NCI-H748 treated with DMSO at 0.1 percent for 48 hours (cell line): ENCODE measurements around the gene RBBP5.

Experiments
- DNase-seq: peaks from one replicate; lab custom pipeline; 2025; lab: John Stamatoyannopoulos, UW

Gene RBBP5

DNA sequence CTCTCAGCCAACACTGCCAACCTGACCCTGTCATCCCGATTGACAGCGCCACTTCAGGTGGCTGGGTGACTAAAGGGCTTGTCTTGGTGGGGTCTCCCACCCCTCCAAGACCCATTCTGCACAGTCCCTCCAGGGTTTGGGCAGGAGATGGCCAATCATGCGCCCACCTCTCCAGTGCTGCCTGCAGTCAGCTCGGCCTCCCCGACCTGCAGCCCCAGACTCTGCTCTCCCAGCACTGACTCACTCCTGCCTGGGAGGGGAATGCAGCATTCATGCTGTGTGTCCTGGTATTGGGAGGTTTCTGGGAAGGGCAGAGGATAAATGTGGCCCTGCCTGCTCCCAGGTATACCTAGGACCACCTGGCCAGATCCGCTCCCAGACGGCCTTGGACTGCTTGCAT, 47.3 kb downstream of the RBBP5 start:
- DNase-seq: no peak

DNA sequence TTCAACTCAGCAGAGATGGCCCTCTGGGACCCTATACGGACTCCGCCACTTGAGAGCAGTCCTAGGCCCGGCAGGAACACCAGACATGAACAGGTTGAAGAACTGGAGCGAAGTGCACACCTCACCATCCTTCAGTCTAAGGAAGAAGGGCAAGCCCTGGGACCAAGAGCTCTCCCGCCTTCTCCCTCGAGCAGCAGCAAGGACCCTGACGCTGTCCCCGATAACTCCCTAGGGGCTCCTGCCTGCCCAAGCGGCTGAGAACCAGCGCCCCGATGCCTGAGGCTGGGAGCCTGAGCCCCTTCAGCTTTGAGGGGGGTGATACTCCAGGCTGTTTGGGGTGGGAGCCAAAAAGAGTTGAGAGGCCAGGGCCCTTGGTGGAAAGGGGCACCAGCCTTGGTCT, 47.7 kb downstream of the RBBP5 start:
- DNase-seq: no peak

DNA sequence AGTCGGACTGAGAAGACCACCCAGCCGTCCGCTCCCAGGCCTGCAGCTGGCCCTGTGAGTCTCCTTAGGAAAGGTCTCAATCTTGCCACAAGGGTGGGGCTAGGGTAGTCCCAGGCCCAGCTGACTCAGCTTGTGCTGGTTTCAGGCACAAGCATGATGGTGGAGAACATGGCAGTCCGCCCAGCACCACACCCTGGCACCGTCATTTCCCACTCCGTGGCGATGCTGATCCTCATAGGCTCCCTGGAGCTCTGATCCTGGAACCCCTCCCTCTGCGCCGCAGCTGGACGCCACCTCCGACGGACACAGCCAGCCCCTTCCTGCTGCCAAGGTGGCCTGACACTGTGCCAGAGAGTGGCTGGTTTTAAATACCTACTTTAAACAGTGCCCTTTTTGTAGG, 48.3 kb downstream of the RBBP5 start:
- no peak for DNase-seq

DNA sequence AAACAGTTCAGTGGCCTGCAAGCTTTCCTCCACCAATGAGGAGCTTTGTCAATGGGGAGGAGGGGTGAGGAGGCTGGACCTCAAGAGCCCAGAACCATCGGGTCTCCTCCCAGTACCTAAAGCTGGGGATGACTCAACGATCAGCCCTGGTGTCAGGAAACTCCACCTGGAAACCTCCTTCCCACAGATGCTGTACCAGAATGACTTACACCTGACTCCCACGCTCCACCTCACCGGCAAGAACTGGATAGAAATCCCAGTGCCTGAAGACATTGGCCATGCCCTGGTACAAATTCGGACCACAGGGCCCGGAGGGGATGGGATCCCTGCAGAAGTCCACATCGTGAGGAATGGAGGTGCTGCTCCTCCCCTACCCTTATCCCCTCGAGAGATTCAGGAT, 48.9 kb downstream of the RBBP5 start:
- no peak for DNase-seq

DNA sequence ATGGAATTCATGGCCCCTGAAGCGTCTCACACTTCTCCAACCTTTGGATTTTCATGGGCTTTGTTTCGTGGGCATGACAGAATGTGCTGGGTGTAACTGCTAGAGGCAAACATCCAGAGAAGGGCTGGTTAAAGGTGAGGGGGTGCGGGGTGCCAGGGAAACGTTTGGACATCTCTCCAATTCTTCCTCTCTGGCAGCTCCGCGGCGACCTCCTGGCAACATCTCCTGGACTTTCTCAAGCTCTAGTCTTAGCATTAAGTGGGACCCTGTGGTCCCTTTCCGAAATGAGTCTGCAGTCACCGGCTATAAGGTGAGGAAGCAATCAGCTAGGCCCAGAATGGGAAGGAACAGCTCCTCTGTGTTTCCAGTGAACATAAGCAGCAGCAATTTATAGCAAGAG, 49.5 kb downstream of the RBBP5 start:
- DNase-seq: no peak

DNA sequence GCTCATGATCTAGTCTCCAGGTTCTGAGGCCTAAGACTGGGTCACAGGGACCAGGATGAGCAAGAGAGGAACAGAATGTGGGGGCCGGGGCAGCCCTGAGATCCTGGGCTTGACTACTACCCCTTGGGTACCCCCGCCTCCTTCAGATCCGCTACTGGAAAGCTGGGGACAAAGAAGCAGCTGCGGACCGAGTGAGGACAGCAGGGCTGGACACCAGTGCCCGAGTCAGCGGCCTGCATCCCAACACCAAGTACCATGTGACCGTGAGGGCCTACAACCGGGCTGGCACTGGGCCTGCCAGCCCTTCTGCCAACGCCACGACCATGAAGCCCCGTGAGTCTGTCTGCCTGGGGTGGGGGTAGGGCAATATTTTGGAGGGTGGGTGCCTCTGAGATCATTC, 50.0 kb downstream of the RBBP5 start:
- DNase-seq: no peak

DNA sequence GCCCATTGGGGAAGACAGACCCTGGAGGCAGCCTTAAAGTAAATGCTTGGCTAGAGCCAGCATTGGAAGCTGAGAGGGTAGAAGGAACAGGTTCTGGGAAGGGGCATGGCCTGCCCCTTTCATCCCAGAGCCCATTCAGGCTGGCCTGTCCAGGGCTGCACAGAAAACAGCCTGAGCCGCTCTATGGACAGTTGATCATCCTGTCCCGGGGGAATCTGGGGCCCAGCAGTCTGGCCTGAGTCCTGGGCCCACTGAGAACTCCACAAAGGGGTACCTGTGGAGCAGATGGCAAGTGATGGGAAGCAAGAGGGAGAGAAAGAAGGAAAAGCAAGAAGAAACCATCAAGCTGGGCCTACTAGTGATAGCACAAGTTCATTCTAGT, 50.8 kb downstream of the RBBP5 start:
- DNase-seq: no peak

DNA sequence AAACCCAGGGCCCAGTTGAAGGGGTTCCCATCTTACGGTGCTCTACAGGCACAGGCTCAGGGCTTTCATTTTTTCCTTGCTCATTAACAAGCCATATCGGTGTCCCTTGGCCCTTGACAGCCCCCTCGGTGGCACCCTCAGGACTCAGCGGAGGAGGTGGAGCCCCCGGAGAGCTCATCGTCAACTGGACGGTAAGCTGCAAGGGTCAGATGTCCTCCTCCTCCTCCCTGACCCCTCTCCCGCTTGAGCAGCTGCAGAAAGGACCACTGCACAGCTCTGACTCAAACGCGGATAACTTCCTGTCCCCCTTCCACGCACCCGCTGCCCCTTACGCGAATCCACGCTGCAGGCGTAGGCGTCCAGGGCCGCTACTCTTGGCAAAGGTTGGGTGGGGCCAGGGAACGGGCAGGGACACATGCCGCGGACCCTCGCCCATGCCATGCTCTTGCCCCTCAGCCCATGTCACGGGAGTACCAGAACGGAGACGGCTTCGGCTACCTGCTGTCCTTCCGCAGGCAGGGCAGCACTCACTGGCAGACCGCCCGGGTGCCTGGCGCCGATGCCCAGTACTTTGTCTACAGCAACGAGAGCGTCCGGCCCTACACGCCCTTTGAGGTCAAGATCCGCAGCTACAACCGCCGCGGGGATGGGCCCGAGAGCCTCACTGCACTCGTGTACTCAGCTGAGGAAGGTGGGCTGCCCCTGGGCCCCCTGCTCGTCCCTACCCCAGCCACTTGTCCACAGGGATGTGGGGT, 52.2 kb downstream of the RBBP5 start:
- no peak for DNase-seq

DNA sequence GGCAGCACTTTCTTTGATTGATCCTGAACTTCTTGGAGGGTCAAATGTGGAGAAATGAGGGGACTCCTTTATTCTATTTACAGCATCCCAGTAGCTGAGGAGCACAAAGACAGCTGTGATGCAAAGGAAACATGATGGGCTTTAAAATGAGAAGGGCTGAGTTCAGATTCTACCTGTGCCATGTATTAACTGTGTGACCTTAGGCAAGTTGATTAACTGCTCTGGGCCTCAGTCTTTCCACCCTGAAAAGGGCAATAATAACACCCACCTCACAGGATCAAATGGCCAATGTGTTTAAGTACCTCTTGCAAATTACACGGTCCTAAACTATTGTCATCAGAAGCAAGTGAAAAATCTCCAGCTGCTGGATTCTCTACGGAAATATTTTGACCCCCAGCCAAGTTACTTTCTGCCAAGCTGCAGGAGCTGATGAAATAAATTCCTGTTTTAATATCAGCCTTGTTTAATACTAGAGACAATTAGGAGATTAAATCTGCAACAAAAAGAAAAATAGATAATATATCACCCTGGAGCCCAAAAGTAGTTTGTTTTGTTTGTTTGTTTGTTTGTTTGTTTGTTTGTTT, 53.2 kb downstream of the RBBP5 start:
- no peak for DNase-seq

DNA sequence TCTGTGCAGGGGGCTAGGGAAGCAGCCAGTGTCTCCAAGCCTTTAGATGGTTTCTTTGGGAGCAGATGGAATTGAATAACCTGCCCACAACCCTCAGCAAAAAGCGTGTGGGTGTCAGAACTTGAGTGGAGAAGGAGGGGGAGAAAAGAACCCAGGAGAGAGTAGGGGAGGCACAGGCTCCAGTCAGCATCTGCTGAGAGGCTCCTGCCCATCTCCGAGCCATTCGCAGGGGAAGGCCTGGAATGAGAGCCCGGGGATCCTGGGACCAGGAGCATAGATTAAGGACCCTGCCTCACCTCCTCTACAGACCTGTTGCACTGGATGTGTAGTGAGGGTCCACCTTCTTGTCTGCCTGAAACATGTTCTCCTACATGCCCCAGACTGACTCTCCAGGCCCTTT, 53.8 kb downstream of the RBBP5 start:
- no peak for DNase-seq

DNA sequence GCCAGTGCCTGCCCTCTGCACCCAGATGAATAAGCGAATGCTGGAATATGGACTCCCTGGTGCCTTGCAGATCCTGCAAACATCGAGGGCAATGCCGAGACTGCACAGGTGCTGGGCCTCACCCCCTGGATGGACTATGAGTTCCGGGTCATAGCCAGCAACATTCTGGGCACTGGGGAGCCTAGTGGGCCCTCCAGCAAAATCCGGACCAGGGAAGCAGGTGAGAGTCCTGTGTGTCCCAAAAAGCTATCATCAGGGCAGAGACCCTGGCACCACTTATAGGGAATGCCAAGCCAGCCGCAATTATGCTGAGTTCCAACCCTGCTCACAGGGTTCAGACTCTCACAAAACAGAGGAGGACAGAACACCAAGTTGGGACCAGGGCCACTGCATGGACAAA, 54.7 kb downstream of the RBBP5 start:
- no peak for DNase-seq

DNA sequence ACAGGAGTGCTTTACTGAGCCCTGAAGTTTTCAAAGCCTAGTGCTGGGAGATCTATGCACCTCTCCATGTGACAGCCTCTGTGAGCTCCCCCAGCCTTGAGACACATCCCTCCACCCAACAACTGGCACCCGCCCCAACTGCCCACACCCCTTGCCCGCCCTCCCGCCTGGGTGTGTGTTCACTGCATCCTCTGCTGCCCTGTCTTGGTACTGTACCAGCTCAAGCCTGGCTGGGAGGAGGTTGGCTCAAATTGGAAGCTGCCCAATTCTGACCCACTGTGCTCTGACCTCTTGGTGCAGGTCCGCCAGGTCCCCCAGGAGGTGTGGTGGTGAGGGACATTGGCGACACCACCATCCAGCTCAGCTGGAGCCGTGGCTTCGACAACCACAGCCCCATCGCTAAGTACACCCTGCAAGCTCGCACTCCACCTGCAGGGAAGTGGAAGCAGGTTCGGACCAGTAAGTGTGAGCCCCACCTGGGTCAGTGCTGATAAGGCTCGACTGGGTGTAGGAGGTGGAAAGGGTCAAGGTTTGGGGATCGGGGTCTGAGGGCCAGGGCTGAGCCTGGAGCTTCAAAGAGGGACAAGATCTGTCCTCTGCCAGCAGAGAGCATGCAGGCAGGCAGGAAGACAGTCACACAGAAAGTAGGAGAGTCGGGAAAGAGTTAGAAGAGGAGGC, 55.5 kb downstream of the RBBP5 start:
- no peak for DNase-seq

DNA sequence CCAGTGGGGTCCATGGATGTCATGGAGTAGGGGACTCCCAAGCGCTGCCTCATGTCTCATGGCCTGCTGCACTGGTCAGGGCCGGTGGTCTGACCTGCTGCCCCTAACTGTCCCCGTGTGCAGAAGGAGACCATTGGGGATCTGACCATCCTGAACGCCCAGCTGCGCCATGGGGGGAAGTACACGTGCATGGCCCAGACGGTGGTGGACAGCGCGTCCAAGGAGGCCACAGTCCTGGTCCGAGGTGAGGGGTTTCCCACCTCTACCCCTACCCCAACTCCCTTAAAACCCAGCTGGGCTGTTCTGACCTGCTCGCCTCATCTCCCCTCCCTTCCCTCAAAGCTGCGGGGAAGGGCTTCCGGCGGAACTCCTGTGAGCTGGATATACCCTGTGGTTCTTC, 56.1 kb downstream of the RBBP5 start:
- DNase-seq: no peak

DNA sequence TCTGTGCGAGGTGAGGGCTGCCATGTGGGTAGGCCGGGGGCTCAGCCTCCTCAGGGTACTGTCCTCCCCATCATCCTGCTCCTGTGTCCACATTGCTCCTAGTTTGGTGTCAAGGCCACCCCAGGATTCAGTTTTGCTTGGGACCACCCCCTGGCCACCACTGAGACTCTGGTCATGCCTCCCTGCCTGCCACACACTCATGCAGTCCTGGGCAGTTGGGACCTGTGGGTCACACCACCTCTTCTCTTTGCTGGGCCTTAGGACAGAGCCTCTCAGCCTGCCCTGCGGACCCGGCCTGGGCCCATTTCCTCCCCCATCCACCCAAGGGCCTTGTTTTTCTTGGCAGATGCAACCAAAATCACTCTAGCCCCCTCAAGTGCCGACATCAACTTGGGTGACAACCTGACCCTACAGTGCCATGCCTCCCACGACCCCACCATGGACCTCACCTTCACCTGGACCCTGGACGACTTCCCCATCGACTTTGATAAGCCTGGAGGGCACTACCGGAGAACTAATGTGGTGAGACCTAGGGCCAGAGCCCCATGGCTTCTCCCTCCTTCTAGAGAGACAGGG, 56.9 kb downstream of the RBBP5 start:
- DNase-seq: no peak

DNA sequence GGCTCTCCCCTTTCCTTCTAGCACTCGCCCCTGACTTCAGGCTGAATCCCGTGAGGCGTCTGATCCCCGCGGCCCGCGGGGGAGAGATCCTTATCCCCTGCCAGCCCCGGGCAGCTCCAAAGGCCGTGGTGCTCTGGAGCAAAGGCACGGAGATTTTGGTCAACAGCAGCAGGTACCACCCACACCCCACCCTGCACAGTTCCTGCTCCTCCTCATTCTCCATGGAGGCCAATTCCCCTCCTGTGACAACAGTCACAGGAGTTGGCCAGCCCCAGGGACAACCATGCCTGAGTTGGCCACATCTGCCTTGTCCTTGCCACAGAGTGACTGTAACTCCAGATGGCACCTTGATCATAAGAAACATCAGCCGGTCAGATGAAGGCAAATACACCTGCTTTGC, 57.5 kb downstream of the RBBP5 start:
- DNase-seq: no peak

DNA sequence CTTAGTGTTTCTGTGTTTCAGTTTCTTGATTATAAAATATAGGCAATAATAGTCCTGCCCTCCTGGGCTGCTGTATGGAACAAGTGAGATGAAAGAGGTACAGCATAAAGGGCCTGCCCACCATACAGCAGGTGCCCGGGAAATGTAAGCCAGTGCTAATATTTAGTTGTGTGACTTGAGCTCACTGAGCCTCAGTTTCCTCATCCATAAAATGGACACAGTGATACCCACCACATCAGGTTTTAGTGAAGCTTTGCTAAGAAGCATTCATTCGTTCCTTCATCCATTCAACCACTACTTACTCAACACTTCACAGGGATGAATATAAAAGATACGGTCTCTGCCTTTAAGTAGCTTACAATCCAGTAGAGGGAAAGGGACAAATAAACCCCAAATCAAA, 58.9 kb downstream of the RBBP5 start:
- DNase-seq: no peak

DNA sequence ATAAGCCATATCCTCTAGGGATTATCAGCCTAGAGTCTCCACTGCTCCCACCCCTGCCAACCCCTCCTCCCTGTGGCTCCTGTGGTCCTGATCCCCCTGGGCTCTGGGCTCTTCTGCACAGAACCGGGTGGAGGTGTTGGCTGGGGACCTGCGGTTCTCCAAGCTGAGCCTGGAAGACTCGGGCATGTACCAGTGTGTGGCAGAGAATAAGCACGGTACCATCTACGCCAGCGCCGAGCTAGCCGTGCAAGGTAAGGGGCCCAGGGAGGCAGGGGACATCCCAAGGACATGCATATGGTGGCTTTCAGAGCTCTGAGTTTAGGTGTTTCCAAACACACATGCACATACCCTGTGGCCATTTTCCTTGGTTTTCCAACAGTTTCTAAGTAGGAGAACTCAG, 59.5 kb downstream of the RBBP5 start:
- DNase-seq: no peak

DNA sequence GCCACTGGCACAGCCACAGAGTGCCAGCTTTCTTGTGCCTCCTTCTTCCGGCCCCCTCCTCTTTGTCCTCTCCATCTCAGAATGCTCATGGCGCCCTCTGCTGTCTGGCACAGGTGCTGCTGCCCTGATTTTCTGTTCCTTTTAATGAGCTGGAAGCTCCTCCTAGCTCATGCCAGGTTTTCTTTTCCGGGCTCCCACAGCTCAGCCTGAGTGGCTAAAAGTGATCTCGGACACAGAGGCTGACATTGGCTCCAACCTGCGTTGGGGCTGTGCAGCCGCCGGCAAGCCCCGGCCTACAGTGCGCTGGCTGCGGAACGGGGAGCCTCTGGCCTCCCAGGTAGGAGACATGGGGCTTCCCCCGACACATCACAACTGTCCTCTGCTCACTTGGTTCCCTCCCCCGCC, 60.1 kb downstream of the RBBP5 start:
- peak; percentile 38 for DNase-seq

DNA sequence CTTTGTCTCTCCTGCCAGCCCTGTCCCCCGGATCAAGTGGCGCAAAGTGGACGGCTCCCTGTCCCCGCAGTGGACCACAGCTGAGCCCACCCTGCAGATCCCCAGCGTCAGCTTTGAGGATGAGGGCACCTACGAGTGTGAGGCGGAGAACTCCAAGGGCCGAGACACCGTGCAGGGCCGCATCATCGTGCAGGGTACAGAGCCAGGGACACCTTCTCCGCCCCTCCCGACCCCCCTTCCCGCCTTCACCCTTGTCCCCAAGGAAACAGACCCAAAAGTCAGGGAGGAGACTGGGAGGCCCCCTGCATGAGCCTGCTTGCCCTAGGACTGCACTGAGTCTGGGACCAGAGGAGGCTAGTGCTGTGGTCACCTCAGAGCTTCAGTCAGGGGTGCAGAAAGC, 60.6 kb downstream of the RBBP5 start:
- no peak for DNase-seq

DNA sequence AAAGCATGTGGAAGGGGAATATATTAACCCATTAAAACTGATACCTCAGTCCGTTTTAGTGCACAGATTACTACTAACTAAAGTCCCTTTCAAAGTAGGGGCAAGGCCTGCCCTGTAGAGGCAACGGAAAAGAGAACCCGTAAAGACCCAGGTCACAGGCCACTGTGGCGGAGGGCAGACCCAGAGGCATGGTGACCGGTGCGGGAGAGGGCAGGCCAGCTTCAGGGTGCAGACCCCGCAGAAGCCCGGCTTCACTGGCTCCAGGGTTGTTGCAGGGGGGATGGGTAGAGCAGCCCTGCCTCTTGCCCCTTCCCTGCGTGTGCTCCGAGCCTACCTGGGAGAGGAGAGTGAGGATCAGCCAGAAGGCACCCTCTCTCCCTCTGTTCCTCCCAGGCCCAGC, 61.0 kb downstream of the RBBP5 start:
- no peak for DNase-seq

DNA sequence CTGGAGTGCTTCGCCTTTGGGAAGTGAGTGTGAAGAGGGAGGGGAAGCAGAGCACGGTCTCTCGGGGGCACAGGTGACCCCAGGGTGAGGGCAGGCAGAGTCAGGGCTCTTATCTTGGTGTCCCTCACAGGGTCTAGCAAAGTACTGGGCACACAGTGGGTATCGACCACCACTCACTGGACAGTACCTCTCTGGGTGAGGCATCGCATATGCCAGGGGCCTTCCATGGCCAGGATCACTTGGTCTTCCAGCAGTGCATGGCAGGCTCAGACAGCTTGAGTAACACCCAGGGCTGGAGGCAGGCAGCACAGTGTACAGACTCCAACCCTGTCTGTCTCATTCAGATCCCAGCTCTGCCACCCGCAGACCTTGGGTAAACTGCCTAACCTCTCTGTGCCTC, 62.1 kb downstream of the RBBP5 start:
- DNase-seq: no peak

DNA sequence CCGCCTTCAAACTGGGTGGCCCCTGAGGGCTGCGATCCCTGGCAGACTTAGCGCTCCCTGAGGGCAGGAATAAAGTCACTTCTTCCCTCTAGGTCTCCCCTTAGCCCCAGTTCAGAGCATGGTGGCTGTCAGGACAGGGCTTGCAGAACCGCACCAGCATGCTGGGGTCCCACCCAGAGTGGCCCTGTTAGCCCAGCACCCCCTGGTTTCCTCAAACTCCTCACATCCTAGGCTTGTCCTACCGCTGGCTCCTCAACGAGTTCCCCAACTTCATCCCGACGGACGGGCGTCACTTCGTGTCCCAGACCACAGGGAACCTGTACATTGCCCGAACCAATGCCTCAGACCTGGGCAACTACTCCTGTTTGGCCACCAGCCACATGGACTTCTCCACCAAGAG, 62.9 kb downstream of the RBBP5 start:
- no peak for DNase-seq

DNA sequence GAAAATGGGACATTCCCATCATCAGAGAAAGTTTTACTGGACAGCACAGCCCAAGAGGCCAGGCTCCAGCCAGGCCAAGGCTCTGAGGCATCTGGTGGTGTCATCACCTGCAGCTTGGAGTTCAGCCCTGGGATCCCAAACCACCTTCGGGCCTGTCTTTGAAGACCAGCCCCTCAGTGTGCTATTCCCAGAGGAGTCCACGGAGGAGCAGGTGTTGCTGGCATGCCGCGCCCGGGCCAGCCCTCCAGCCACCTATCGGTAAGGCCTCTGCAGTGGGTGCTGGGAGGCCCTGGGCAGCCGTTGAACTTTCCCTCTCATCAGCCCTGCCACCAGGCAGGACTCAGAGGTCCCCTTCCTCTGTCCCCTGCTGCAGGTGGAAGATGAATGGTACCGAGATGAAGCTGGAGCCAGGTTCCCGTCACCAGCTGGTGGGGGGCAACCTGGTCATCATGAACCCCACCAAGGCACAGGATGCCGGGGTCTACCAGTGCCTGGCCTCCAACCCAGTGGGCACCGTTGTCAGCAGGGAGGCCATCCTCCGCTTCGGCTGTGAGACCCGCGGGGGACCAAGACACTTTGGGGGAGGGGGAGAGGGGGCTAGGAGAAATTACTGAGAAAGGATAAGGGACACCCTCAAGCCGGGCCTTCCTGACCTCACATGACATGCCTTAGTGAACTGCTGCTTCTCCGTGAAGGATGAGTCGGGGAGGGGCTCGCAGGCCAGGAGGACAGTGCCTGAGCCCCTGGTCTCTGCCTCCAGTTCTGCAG, 63.8 kb downstream of the RBBP5 start:
- DNase-seq: no peak
